Gastroesophageal sphincter (tissue), 3 donors: ENCODE data around the gene HLCS.

Experiments used
- CTCF ChIP-seq, 4 experiments: fragments of 200-600 bp in 2 of 4; fragments of 450-650 bp in 2 of 4; sonication (generic) in 1 of 4; IDR thresholded peaks; one replicate each; pipeline ENCODE4 v1.5.1; 2017 to 2019; ENCODE audit warnings: antibody characterized with exemption in 4 of 4, mild to moderate bottlenecking in 2 of 4, moderate library complexity in 2 of 4
- EP300 ChIP-seq: sonication (generic); formaldehyde crosslinking; IDR thresholded peaks from one replicate; pipeline ENCODE4 v1.6.1; 2017; ENCODE audit warnings: antibody characterized with exemption, mild to moderate bottlenecking
- POLR2A ChIP-seq, 2 donors: fragments of 450-650 bp; IDR thresholded peaks; one replicate each; pipeline ENCODE4 v1.6.1; 2017; ENCODE audit warnings: antibody characterized with exemption in 2 of 2, mild to moderate bottlenecking in 2 of 2, moderate library complexity in 1 of 2

- TF ChIP-seq CTCF (IDR thresholded peaks at IDR 0.05) = no peak
- TF ChIP-seq POLR2A (IDR thresholded peaks at IDR 0.05) = no peak
- TF ChIP-seq EP300 = no peak
Measured at GRCh38 chr21:36788120-36788638, 178.3 kb downstream of the HLCS start.
